ENCODE measurements around the gene POLR3E. TPM values are rescaled to one million over a fixed set of nuclear protein-coding genes. Genes with fewer than 3 reads are reported as not detected.

POLR3E gene
- total RNA-seq, 3 donors from 2014 or later = 59.0 to 72.4 (median 64.0) TPM

GRCh38 chr16:22321340-22322001 is 24.3 kb downstream of the POLR3E start:
- H3K36me3 ChIP-seq = no peaks in the 10 kb centered on the region
- intact Hi-C loops (cut with DNase I; ENCODE audit: low total_unique reads) = no loop called here
- no peak overlapping the region for H3K27ac ChIP-seq
- no peaks in the 10 kb centered on the region for H3K9me3 ChIP-seq
- H3K4me1 ChIP-seq = no peaks in the 10 kb centered on the region
- TF ChIP-seq CTCF (IDR thresholded peaks at IDR 0.05) = peak; percentile 76 to 94 (median 91)
- peak; percentile 25 to 57 (median 56) for TF ChIP-seq POLR2AphosphoS5 (IDR thresholded peaks at IDR 0.05)
- no peak for TF ChIP-seq POLR2A (IDR thresholded peaks at IDR 0.05)
- peak; percentile 60 to 75 for DNase-seq (ENCODE audit: low spot score in 2 of 2)
- H3K4me3 ChIP-seq = no peak overlapping the region
- H3K27me3 ChIP-seq = no peaks in the 10 kb centered on the region

- no peaks in the 10 kb centered on the region for H3K9me3 ChIP-seq
- intact Hi-C loops (cut with DNase I; ENCODE audit: low total_unique reads) = no loop called here
These were observed 24.8 kb downstream of the POLR3E start for GRCh38 chr16:22322021-22322471.

GRCh38 chr16:22322741-22323140 is 25.5 kb downstream of the POLR3E start:
- no peak for TF ChIP-seq POLR2AphosphoS5 (IDR thresholded peaks at IDR 0.05)
- TF ChIP-seq POLR2A (IDR thresholded peaks at IDR 0.05) = no peak
- no peak for TF ChIP-seq CTCF (IDR thresholded peaks at IDR 0.05)
- no peak overlapping the region for H3K4me3 ChIP-seq
- no peaks in the 10 kb centered on the region for H3K27me3 ChIP-seq
- no peaks in the 10 kb centered on the region for H3K4me1 ChIP-seq
- peak in 1 of 2 donors; percentile 46 for DNase-seq (ENCODE audit: low spot score in 2 of 2)
- H3K9me3 ChIP-seq = no peaks in the 10 kb centered on the region
- intact Hi-C loops (cut with DNase I; ENCODE audit: low total_unique reads) = no loop called here
- no peak overlapping the region for H3K27ac ChIP-seq
- no peaks in the 10 kb centered on the region for H3K36me3 ChIP-seq

More at GRCh38 chr16:22322021-22322471, 24.8 kb downstream of the POLR3E start:
- H3K27me3 ChIP-seq = no peaks in the 10 kb centered on the region
- H3K36me3 ChIP-seq = no peaks in the 10 kb centered on the region
- no peak overlapping the region for H3K27ac ChIP-seq
- DNase-seq (ENCODE audit: low spot score in 2 of 2) = no peak
- TF ChIP-seq CTCF (IDR thresholded peaks at IDR 0.05) (no peak), POLR2A (IDR thresholded peaks at IDR 0.05) (no peak), POLR2AphosphoS5 (IDR thresholded peaks at IDR 0.05) (no peak)
- no peaks in the 10 kb centered on the region for H3K4me1 ChIP-seq
- no peak overlapping the region for H3K4me3 ChIP-seq

GRCh38 chr16:22323173-22323958 is 26.2 kb downstream of the POLR3E start:
- Histone ChIP-seq H3K9me3 (no peaks in the 10 kb centered on the region), H3K27me3 (no peaks in the 10 kb centered on the region), H3K27ac (no peak overlapping the region), H3K36me3 (no peaks in the 10 kb centered on the region), H3K4me3 (no peak overlapping the region), H3K4me1 (no peaks in the 10 kb centered on the region)
- no peak for DNase-seq (ENCODE audit: low spot score in 2 of 2)
- TF ChIP-seq POLR2A (IDR thresholded peaks at IDR 0.05) (no peak), CTCF (IDR thresholded peaks at IDR 0.05) (no peak), POLR2AphosphoS5 (IDR thresholded peaks at IDR 0.05) (no peak)
- intact Hi-C loops (cut with DNase I; ENCODE audit: low total_unique reads) = no loop called here

Measured in breast epithelium (tissue), 4 donors.